Neural crest cell (in vitro differentiated cells): ENCODE measurements around the gene DOK5. TPM values are rescaled to one million over a fixed set of nuclear protein-coding genes. Genes with fewer than 3 reads are reported as not detected.

Experiments used
- DNase-seq: peaks from one replicate; pipeline ENCODE4 v3.0.0; 2021; ENCODE audit warnings: low read depth, mixed read lengths, low spot score
- H3K27ac Mint-ChIP-seq: one replicate; pipeline ENCODE4 v1.8.0; 2021; ENCODE audit warnings: mild to moderate bottlenecking, mixed read lengths; ENCODE audit not compliant: unreplicated experiment
- H3K27me3 Mint-ChIP-seq: 2 replicates; pipeline ENCODE4 v1.8.0; 2021; ENCODE audit warnings: low read depth, mild to moderate bottlenecking, mixed read lengths
- H3K36me3 Mint-ChIP-seq: 2 replicates; pipeline ENCODE4 v1.8.0; 2021; ENCODE audit warnings: low read depth, mild to moderate bottlenecking, mixed read lengths
- H3K4me1 Mint-ChIP-seq: 2 replicates; pipeline ENCODE4 v1.8.0; 2021; ENCODE audit warnings: mixed read lengths
- H3K4me3 Mint-ChIP-seq: one replicate; pipeline ENCODE4 v1.8.0; 2021; ENCODE audit warnings: mild to moderate bottlenecking, mixed read lengths
- H3K9me3 Mint-ChIP-seq: 2 replicates; pipeline ENCODE4 v1.8.0; 2021; ENCODE audit warnings: mixed read lengths
- total RNA-seq: library from RNA; stranded (reverse); gene quantifications from 2 replicates; pipeline ENCODE4 v1.2.1, GENCODE V29; 2021
- TF ChIP-seq, protein P1 (sequence below): fragments of 200-600 bp; sonication (generic); conservative IDR thresholded peaks from 2 replicates; pipeline ENCODE4 v1.5.0; 2021; ENCODE audit warnings: antibody characterized with exemption, mild to moderate bottlenecking

Gene DOK5
- total RNA-seq, 1 donor from 2014 or later = 4.4 TPM

DNA sequence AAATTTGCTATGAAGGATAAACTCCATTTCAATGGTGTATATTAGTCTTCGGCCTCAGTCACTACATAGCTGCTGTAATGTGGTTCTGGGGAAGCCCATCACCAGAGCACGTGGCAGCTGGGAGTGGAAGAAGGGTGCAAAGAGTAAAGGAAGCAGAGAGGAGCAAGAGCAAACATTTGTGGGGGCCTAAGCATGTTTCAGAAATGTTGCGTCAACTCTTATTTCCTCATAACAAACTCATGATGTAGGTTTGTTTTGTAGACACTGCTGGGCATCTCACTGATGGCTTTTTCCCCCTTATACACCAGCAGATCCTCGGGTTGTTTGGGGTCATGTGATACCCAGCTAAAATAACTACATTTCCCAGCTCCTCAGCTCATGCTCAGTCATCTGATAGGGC is 37.3 kb downstream of the DOK5 start:
- TF ChIP-seq, protein P1, sequence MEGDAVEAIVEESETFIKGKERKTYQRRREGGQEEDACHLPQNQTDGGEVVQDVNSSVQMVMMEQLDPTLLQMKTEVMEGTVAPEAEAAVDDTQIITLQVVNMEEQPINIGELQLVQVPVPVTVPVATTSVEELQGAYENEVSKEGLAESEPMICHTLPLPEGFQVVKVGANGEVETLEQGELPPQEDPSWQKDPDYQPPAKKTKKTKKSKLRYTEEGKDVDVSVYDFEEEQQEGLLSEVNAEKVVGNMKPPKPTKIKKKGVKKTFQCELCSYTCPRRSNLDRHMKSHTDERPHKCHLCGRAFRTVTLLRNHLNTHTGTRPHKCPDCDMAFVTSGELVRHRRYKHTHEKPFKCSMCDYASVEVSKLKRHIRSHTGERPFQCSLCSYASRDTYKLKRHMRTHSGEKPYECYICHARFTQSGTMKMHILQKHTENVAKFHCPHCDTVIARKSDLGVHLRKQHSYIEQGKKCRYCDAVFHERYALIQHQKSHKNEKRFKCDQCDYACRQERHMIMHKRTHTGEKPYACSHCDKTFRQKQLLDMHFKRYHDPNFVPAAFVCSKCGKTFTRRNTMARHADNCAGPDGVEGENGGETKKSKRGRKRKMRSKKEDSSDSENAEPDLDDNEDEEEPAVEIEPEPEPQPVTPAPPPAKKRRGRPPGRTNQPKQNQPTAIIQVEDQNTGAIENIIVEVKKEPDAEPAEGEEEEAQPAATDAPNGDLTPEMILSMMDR = no peak
- Mint-ChIP-seq H3K4me3 (no peak overlapping the region), H3K9me3 (peaks cover 4% of the 10 kb centered on the region), H3K36me3 (peaks cover 5% of the 10 kb centered on the region), H3K27ac (no peak overlapping the region), H3K4me1 (no peaks in the 10 kb centered on the region), H3K27me3 (no peaks in the 10 kb centered on the region)
- no peak for DNase-seq

DNA sequence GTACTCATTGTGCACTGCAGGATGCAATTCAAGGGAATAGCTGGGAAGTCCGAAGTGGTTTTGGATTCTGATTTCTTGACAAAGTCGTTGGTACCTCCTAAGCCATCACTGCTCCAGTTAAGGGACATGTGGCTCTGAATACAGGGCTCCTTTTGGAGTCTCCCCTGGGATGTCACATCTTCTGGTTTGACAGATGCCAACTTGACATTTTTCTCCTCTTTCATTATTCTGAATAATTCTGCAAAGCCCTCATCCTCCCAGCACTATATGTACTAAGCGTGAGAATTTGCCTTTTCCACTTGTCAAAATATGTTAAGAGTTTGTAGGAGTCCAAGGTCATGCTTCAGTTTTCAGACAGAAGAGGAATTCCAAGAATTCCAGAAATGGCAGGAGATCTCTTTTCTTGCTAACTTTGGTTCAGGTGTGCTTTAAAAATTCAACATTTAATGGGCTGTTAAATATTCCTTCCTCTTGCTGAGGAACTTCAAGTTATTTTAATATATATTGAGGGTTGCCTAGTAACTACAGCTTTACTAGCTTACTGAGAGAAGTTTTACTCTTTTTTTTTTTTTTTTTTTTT is 38.7 kb downstream of the DOK5 start:
- Mint-ChIP-seq H3K27me3 (no peaks in the 10 kb centered on the region), H3K36me3 (peaks cover 5% of the 10 kb centered on the region), H3K4me1 (no peaks in the 10 kb centered on the region), H3K9me3 (peaks cover 6% of the 10 kb centered on the region), H3K4me3 (no peak overlapping the region), H3K27ac (no peak overlapping the region)
- DNase-seq = no peak
- TF ChIP-seq, protein P1 = no peak

DNA sequence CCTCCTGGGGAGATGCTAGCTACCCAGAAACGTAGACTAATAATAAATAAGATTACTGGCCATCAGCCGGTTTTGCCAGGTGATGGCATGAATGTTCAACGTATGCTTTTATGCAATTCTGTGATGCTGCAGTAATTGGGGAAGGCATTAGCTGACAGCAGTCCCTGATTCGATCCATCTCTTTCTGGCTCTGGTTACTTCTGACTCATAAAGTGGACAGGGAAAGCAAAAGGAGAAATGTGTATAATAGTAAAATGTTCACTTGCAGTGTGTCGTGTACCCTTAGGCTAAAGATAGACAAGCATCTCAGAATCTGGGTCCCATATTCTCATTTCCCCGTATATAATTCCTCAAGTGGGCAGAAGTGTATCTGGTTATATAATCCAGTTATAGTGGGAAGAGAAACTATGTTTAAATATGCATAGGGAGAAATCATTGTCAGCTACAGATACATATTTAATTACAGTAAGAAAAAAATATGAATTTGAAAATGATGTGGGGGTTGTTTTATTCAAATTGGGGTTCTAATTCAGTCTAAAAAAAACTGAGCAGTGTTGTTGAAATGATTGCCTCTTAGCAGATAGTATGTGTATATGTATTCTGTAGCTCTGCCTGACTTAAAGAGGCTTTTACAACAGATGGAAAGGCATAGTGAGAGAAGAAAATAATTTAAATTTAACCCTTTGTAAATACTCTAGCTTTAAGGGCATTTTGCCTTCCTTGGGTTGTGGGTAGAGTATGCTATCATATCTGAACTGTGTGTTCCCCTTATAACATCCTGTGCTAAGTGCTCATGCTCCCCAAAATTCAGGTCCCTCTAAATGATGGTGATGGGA is 40.6 kb downstream of the DOK5 start:
- no peaks in the 10 kb centered on the region for H3K4me1 Mint-ChIP-seq
- H3K9me3 Mint-ChIP-seq = peaks cover 6% of the 10 kb centered on the region
- peaks cover 5% of the 10 kb centered on the region for H3K36me3 Mint-ChIP-seq
- H3K4me3 Mint-ChIP-seq = no peak overlapping the region
- no peak overlapping the region for H3K27ac Mint-ChIP-seq
- TF ChIP-seq, protein P1 = no peak
- H3K27me3 Mint-ChIP-seq = no peaks in the 10 kb centered on the region
- no peak for DNase-seq

DNA sequence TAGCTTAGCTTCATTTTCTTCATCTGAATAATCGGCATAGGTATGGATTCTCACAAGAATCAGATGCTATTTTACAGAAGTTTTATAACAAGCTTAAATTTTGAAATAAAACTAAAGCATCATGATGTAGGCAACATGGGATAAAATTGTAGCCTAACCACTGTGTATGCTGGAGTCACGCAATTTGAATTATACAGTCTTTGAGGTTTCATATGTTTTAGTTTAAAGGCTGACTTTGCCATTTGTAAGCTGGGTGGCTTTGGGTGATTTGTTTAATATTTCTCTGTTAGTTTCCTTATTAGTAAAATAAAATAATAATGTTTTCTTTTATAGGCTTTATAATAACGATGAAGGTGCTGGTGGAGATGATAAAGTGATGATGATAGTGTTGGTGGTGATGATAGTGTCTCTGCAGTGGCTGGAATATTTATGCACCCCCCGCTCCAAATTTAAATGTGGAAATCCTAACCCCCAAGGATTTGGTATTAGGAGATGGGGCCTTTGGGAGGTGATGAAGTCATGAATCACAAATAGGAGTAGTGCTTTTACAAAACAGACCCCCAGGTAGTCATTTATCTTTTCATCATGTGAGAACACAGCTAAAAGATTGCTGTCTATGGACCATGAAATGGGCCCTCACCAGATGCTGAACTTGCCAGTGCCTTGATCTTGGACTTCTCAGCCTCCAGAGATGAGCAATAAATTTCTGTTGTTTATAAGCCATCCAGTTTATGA is 42.0 kb downstream of the DOK5 start:
- Mint-ChIP-seq H3K27me3 (no peaks in the 10 kb centered on the region), H3K4me3 (no peak overlapping the region), H3K9me3 (peaks cover 6% of the 10 kb centered on the region), H3K36me3 (peaks cover 3% of the 10 kb centered on the region), H3K27ac (no peak overlapping the region), H3K4me1 (no peaks in the 10 kb centered on the region)
- no peak for DNase-seq
- TF ChIP-seq, protein P1 = no peak

DNA sequence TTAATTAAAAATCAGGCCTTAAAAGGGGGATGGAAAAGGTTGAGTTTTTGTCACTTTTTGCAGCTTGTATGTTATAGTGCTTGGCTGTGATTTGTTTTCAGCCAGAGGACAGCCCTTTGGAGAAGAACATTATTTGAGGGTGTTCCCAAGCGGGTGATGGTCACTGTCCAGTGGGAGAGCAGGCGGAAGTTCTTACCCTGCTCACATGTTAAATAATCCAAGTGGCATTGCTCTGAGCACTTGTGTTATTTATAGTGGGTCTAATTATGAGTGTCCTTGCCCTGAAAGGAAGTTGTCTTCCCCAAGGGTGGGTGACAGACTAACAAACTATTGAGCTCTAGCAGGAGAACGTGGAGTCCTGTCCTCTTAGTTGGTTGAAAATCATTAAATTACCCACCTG is 49.5 kb downstream of the DOK5 start:
- DNase-seq = no peak
- Mint-ChIP-seq H3K27ac (no peak overlapping the region), H3K4me3 (no peak overlapping the region), H3K4me1 (peaks cover 31% of the 10 kb centered on the region), H3K36me3 (no peaks in the 10 kb centered on the region), H3K9me3 (no peaks in the 10 kb centered on the region), H3K27me3 (no peaks in the 10 kb centered on the region)
- TF ChIP-seq, protein P1 = no peak
